Omental fat pad (tissue), 4 donors: ENCODE results near the gene TBRG1. TPM values are rescaled to one million over a fixed set of nuclear protein-coding genes. Genes with fewer than 3 reads are reported as not detected.

Source experiments
- ATAC-seq: fragments of 150-250 bp; one replicate; pipeline ENCODE4 v1.9.1; 2016; ENCODE audit warnings: mild to moderate bottlenecking, moderate library complexity; ENCODE audit not compliant: low FRiP score
- DNase-seq: peaks from one replicate; pipeline ENCODE4 v3.0.0-alpha.2; 2019; ENCODE audit warnings: low spot score
- CTCF ChIP-seq, 3 donors: fragments of 450-650 bp; IDR thresholded peaks; one replicate each; pipeline ENCODE4 v1.5.1; 2016 to 2017; ENCODE audit warnings: antibody characterized with exemption in 3 of 3, mild to moderate bottlenecking in 3 of 3, moderate library complexity in 2 of 3
- small RNA-seq: library from RNA; depleted of rRNA; stranded (forward); fragments of <200 nt; gene quantifications from one replicate; pipeline ENCODE3, GENCODE V24; 2016
- total RNA-seq, 4 donors: library from RNA; depleted of rRNA; stranded (reverse); fragments of >200 nt; gene quantifications; one replicate each; pipeline ENCODE4 v1.1.0, GENCODE V29; 2016

The TBRG1 gene
- total RNA-seq, 4 donors from 2014 or later: 28.6 to 40.7 (median 32.3) TPM

- no peak for TF ChIP-seq CTCF (IDR thresholded peaks at IDR 0.05)
- DNase-seq (no peak), ATAC-seq (peak; percentile 65)
These were observed 53.7 kb downstream of the TBRG1 start for GRCh38 chr11:124676386-124676785.

- ATAC-seq (no peak), DNase-seq (no peak)
- no peak for TF ChIP-seq CTCF (IDR thresholded peaks at IDR 0.05)
These were observed 55.8 kb downstream of the TBRG1 start for GRCh38 chr11:124678416-124678815.

GRCh38 chr11:124681421-124681820 is 58.8 kb downstream of the TBRG1 start:
- DNase-seq: no peak
- TF ChIP-seq CTCF (IDR thresholded peaks at IDR 0.05): no peak
- ATAC-seq: no peak

GRCh38 chr11:124682443-124682842 is 59.8 kb downstream of the TBRG1 start:
- ATAC-seq: no peak
- TF ChIP-seq CTCF (IDR thresholded peaks at IDR 0.05): no peak
- DNase-seq: no peak

Small RNAs within 50 kb of the gene (small RNA-seq; reads per million reads assigned to genes)
- gene RNA5SP352: not detected

Other genes with a start within 250 kb of the TBRG1 start
- gene OR8B2, start 238.4 kb upstream of the TBRG1 start, total RNA-seq: not detected
- not detected for gene OR8B3, start 223.8 kb upstream of the TBRG1 start, total RNA-seq
- gene OR8B4, start 198.0 kb upstream of the TBRG1 start, total RNA-seq: not detected
- gene OR8B8, start 177.2 kb upstream of the TBRG1 start, total RNA-seq: not detected
- gene OR8B12, start 79.2 kb upstream of the TBRG1 start, total RNA-seq: not detected
- gene OR8A1, start 52.9 kb upstream of the TBRG1 start, total RNA-seq: not detected
- not detected for gene PANX3, start 11.4 kb upstream of the TBRG1 start, total RNA-seq
- gene SIAE, start 50.9 kb downstream of the TBRG1 start, total RNA-seq: 10 to 100 TPM; 14.7 to 24.9 (median 20.0) TPM
- 1 to 10 TPM; 2.8 to 4.8 (median 4.3) TPM for gene SPA17, start 51.0 kb downstream of the TBRG1 start, total RNA-seq
- gene NRGN, start 117.1 kb downstream of the TBRG1 start, total RNA-seq: 1 to 10 TPM; 1.0 to 3.2 (median 2.0) TPM
- gene VSIG2, start 129.4 kb downstream of the TBRG1 start, total RNA-seq: 10 to 100 TPM in 1 of 4 donors, 1 to 10 TPM in 3; 1.4 to 14.1 (median 3.9) TPM
- 100 to 1,000 TPM in 1 of 4 donors, 10 to 100 TPM in 3; 23.0 to 116 (median 62.6) TPM for gene ESAM, start 139.4 kb downstream of the TBRG1 start, total RNA-seq
- gene MSANTD2, start 177.5 kb downstream of the TBRG1 start, total RNA-seq: 10 to 100 TPM; 12.9 to 27.1 (median 16.2) TPM
- 10 to 100 TPM; 24.5 to 71.5 (median 27.9) TPM for gene ROBO3, start 242.6 kb downstream of the TBRG1 start, total RNA-seq